BLaER1 (cell line): Measurements from ENCODE around the gene KDM3B.
"Not testable (repeated sequence)": the region's sequence is repeated elsewhere in the genome, so short reads cannot be mapped to it uniquely, and the experiment has no call there.

ENCODE experiments used
- H3K27ac ChIP-seq: shearing (Covaris generic); formaldehyde crosslinking; 2 replicates; pipeline ENCODE4 v1.8.1; 2022
- H3K27me3 ChIP-seq: shearing (Covaris generic); formaldehyde crosslinking; 2 replicates; pipeline ENCODE4 v1.8.1; 2022
- H3K36me3 ChIP-seq: shearing (Covaris generic); formaldehyde crosslinking; 2 replicates; pipeline ENCODE4 v1.8.1; 2022
- H3K4me1 ChIP-seq: shearing (Covaris generic); formaldehyde crosslinking; 2 replicates; pipeline ENCODE4 v1.8.1; 2022
- H3K4me2 ChIP-seq: shearing (Covaris generic); formaldehyde crosslinking; 2 replicates; pipeline ENCODE4 v1.8.1; 2022
- H3K4me3 ChIP-seq: shearing (Covaris generic); formaldehyde crosslinking; 2 replicates; pipeline ENCODE4 v1.8.1; 2022
- H3K9ac ChIP-seq: shearing (Covaris generic); formaldehyde crosslinking; 2 replicates; pipeline ENCODE4 v1.8.1; 2022
- H3K9me3 ChIP-seq: shearing (Covaris generic); formaldehyde crosslinking; 2 replicates; pipeline ENCODE4 v1.8.1; 2022
- H4K20me1 ChIP-seq: shearing (Covaris generic); formaldehyde crosslinking; 2 replicates; pipeline ENCODE4 v1.8.1; 2022
- Cebpa-rat ChIP-seq: shearing (Covaris generic); IDR thresholded peaks from 2 replicates; pipeline ENCODE4 v1.8.1; 2022

Gene KDM3B

GRCh38 chr5:138385660-138386059 lies 33.2 kb downstream of the KDM3B start:
- H3K9ac ChIP-seq, result no peak overlapping the region
- H3K36me3 ChIP-seq, result peaks cover 95% of the 10 kb centered on the region
- no peak overlapping the region for H3K27ac ChIP-seq
- no peaks in the 10 kb centered on the region for H3K4me1 ChIP-seq
- no peaks in the 10 kb centered on the region for H4K20me1 ChIP-seq
- TF ChIP-seq Cebpa-rat, result no peak
- no peak overlapping the region for H3K4me2 ChIP-seq
- no peaks in the 10 kb centered on the region for H3K9me3 ChIP-seq
- no peak overlapping the region for H3K4me3 ChIP-seq
- no peaks in the 10 kb centered on the region for H3K27me3 ChIP-seq

GRCh38 chr5:138386290-138386689 lies 33.8 kb downstream of the KDM3B start:
- 0 out of 2 replicates have a peak, but pooled peaks cover 2% of the 10 kb centered on the region for H4K20me1 ChIP-seq

GRCh38 chr5:138389332-138389731 lies 36.8 kb downstream of the KDM3B start:
- no peak for TF ChIP-seq Cebpa-rat
- no peaks in the 10 kb centered on the region for H3K4me1 ChIP-seq
- H3K27ac ChIP-seq, result no peak overlapping the region
- 0 out of 2 replicates have a peak, but pooled peaks cover 11% of the 10 kb centered on the region for H4K20me1 ChIP-seq
- no peak overlapping the region for H3K4me2 ChIP-seq
- peaks cover 95% of the 10 kb centered on the region for H3K36me3 ChIP-seq
- no peaks in the 10 kb centered on the region for H3K27me3 ChIP-seq
- H3K9ac ChIP-seq, result no peak overlapping the region
- H3K4me3 ChIP-seq, result no peak overlapping the region
- no peaks in the 10 kb centered on the region for H3K9me3 ChIP-seq

More at GRCh38 chr5:138386290-138386689, 33.8 kb downstream of the KDM3B start:
- H3K27me3 ChIP-seq, result no peaks in the 10 kb centered on the region
- H3K9me3 ChIP-seq, result no peaks in the 10 kb centered on the region
- no peak overlapping the region for H3K27ac ChIP-seq
- no peak overlapping the region for H3K4me2 ChIP-seq
- no peak overlapping the region for H3K9ac ChIP-seq
- peaks cover 95% of the 10 kb centered on the region for H3K36me3 ChIP-seq
- no peak for TF ChIP-seq Cebpa-rat
- H3K4me1 ChIP-seq, result no peaks in the 10 kb centered on the region
- no peak overlapping the region for H3K4me3 ChIP-seq

- not testable (repeated sequence) for H3K4me3 ChIP-seq, H3K4me1 ChIP-seq, H3K9me3 ChIP-seq, H3K27me3 ChIP-seq, H3K9ac ChIP-seq, H3K27ac ChIP-seq, H3K4me2 ChIP-seq
- Histone ChIP-seq H4K20me1 (0 out of 2 replicates have a peak, but pooled peaks cover 11% of the 10 kb centered on the region), H3K36me3 (peaks cover 95% of the 10 kb centered on the region)
Observed at GRCh38 chr5:138389911-138390310, 37.4 kb downstream of the KDM3B start.

DNA sequence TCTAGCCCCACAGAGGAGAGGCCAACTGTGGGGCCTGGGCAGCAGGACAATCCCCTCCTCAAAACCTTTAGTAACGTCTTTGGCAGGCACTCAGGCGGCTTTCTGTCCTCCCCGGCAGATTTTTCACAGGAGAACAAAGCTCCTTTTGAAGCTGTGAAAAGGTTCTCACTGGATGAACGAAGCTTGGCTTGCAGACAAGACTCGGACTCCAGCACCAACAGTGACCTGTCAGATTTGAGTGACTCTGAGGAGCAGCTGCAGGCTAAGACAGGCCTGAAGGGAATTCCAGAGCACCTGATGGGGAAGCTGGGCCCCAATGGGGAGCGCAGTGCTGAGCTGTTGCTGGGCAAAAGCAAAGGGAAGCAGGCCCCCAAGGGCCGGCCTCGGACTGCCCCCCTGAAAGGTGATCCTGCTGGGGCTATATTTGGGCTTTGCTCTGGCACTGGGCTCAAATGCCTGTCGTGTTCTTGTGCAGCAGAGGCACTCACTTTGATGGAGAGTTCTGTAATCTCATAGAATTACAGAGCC lies 39.4 kb downstream of the KDM3B start:
- no peaks in the 10 kb centered on the region for H3K9me3 ChIP-seq
- H3K9ac ChIP-seq, result no peak overlapping the region
- H3K4me1 ChIP-seq, result no peaks in the 10 kb centered on the region
- no peak overlapping the region for H3K4me3 ChIP-seq
- no peak overlapping the region for H3K27ac ChIP-seq
- no peak overlapping the region for H3K4me2 ChIP-seq
- H3K36me3 ChIP-seq, result peaks cover 95% of the 10 kb centered on the region
- TF ChIP-seq Cebpa-rat, result no peak
- H3K27me3 ChIP-seq, result no peaks in the 10 kb centered on the region
- H4K20me1 ChIP-seq, result peaks cover 18% of the 10 kb centered on the region; the same call in 1 of the 2 replicates

- peaks cover 96% of the 10 kb centered on the region for H3K36me3 ChIP-seq
Observed at GRCh38 chr5:138402640-138403039, 50.2 kb downstream of the KDM3B start.

DNA sequence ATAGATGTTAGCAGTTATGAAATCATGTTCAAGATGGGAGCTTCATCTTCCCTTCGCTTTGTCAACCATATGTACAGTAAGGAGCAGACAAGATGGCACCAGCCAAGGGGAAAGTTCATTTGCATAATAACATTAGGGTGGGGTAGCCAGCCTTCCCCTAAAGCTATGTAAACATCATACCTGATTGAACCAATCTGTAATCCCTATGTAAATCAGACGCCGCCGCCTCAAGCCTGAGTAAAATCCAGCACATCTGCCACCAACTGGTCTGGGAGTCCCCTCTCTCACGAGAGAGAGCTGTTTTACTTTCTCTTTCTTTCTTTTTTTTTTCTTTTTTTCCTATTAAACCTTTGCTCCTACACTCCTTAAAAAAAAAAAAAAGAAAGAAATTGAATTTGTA lies 55.5 kb downstream of the KDM3B start:
- Histone ChIP-seq H4K20me1 (no peaks in the 10 kb centered on the region), H3K9ac (no peak overlapping the region), H3K9me3 (no peaks in the 10 kb centered on the region), H3K4me3 (no peak overlapping the region), H3K4me1 (no peaks in the 10 kb centered on the region), H3K4me2 (no peak overlapping the region), H3K27me3 (no peaks in the 10 kb centered on the region; the same call in 1 of the 2 replicates), H3K36me3 (peaks cover 83% of the 10 kb centered on the region), H3K27ac (no peak overlapping the region)
- TF ChIP-seq Cebpa-rat, result no peak

More at GRCh38 chr5:138402640-138403039, 50.2 kb downstream of the KDM3B start:
- H3K9me3 ChIP-seq, result no peaks in the 10 kb centered on the region
- no peak overlapping the region for H3K4me2 ChIP-seq
- H3K4me1 ChIP-seq, result no peaks in the 10 kb centered on the region
- H3K9ac ChIP-seq, result no peak overlapping the region
- 0 out of 2 replicates have a peak, but pooled peaks cover 8% of the 10 kb centered on the region for H4K20me1 ChIP-seq
- TF ChIP-seq Cebpa-rat, result no peak
- H3K27ac ChIP-seq, result no peak overlapping the region
- H3K27me3 ChIP-seq, result no peaks in the 10 kb centered on the region; the same call in 1 of the 2 replicates
- no peak overlapping the region for H3K4me3 ChIP-seq

DNA sequence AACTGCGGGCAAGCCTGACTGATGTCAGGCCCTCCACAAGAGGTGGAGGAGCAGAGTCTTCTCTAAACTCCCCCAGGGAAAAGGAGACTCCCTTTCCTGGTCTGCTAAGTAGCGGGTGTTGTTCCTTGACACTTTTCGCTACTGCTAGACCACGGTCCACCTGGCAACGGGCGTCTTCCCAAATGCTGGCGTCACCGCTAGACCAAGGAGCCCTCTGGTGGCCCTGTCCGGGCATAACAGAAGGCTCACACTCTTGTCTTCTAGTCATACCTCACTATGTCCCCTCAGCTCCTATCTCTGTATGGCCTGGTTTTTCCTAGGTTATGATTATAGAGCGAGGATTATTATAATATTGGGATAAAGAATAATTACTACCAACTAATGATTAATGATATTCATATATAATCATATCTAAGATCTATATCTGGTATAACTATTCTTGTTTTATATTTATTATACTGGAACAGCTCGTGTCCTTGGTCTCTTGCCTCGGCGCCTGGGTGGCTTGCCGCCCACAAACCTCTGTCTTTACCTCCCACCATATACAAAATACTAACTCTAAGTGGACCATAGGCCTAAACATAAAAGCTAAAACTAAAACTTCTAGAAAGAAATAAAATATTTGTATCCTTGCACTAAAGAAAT lies 58.6 kb downstream of the KDM3B start:
- peaks cover 87% of the 10 kb centered on the region for H3K36me3 ChIP-seq
- H4K20me1 ChIP-seq, H3K9me3 ChIP-seq, H3K27ac ChIP-seq, H3K9ac ChIP-seq, H3K4me3 ChIP-seq, H3K4me1 ChIP-seq, H3K27me3 ChIP-seq, H3K4me2 ChIP-seq: not testable (repeated sequence)

DNA sequence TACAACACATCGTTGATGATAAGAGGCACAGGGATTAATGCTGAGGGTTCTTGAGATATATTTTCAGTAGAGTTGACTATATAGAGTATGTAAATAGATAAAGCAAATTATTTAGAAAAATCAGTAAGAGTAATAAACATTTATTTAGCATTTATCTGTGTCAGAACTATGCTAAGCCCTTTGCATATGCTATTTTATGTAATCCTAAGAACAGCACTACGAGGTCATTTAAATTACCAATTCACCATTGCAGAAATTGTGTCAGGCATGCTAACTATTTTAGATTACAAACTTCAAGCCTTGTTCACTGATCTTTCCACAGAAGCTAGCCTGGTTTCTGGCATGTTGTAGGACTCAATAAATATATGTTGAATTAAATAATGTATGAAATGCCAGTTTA lies 66.0 kb downstream of the KDM3B start:
- TF ChIP-seq Cebpa-rat, result no peak
- Histone ChIP-seq H3K4me3 (no peak overlapping the region), H4K20me1 (no peaks in the 10 kb centered on the region), H3K27me3 (no peaks in the 10 kb centered on the region), H3K9me3 (no peaks in the 10 kb centered on the region), H3K4me2 (no peak overlapping the region), H3K27ac (no peak overlapping the region), H3K4me1 (no peaks in the 10 kb centered on the region), H3K9ac (no peak overlapping the region), H3K36me3 (peaks cover 99% of the 10 kb centered on the region)

DNA sequence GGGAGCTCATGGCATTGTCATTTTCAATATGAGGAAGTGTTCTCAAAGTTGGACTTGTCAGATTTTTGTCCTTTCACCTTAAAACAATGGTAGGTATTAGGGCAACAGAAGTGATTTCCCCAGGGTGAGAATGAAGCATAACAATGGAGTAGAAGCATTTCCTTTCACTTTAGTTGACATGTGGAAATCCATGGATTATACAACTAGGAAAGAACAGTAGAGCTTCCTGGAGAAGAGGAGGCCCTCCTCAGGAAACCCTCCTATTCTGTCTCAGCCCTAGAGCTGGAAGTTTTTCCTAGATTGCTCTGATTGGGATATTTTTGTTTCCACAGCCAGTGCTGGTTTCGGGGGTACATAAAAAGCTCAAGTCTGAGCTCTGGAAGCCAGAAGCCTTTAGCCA lies 72.6 kb downstream of the KDM3B start:
- Histone ChIP-seq H3K27me3 (no peaks in the 10 kb centered on the region), H3K4me2 (no peak overlapping the region), H4K20me1 (no peaks in the 10 kb centered on the region; the same call in 1 of the 2 replicates), H3K27ac (no peak overlapping the region), H3K4me3 (no peak overlapping the region), H3K4me1 (no peaks in the 10 kb centered on the region), H3K36me3 (peaks cover 100% of the 10 kb centered on the region), H3K9me3 (no peaks in the 10 kb centered on the region), H3K9ac (no peak overlapping the region)
- TF ChIP-seq Cebpa-rat, result no peak
